GM12878 (cell line): ENCODE measurements around the gene TSFM. TPM values are rescaled to one million over a fixed set of nuclear protein-coding genes. Genes with fewer than 3 reads are reported as not detected.

Source experiments
- ATAC-seq: fragments of 200-7000 bp; cut with Tn5 transposase; 3 replicates; pipeline ENCODE4 v1.9.1; 2020; ENCODE audit warnings: mild to moderate bottlenecking, moderate library complexity
- BruUV-seq: library from RNA; stranded (reverse); fragments of 400-500 nt; replicated peaks from 2 replicates; lab custom pipeline; 2021; lab: Mats Ljungman, UMichigan
- CTCF ChIA-PET: fragments of 300-600 bp; sonication (Branson Sonifier 250); formaldehyde crosslinking; extraction: SDS; loops from one replicate; lab custom pipeline; 2021; ENCODE audit warnings: inconsistent platforms; lab: Yijun Ruan, JAX
- POLR2A ChIA-PET: fragments of 350-600 bp; formaldehyde crosslinking; extraction: SDS; loops from one replicate; lab custom pipeline; 2021; ENCODE audit warnings: inconsistent platforms; lab: Charles Lee
- RAD21 ChIA-PET: fragments of 300-600 bp; sonication (Branson Sonifier 250); formaldehyde crosslinking; loops from one replicate; lab custom pipeline; 2023; ENCODE audit warnings: antibody characterized with exemption; ENCODE audit not compliant: unreplicated experiment; lab: Charles Lee
- SMC1A ChIA-PET: fragments of 300-600 bp; sonication (Branson Sonifier 250); formaldehyde crosslinking; loops from one replicate; lab custom pipeline; 2023; ENCODE audit not compliant: unreplicated experiment, uncharacterized antibody; lab: Charles Lee
- DNase-seq: peaks from one replicate; pipeline ENCODE4 v3.0.0-alpha.2; 2011; ENCODE audit warnings: low read depth, low spot score
- FAIRE-seq: peaks from 3 replicates; lab custom pipeline; 2011; peaks lifted over from hg19 to GRCh38; lab: Jason Lieb, UNC
- H2AFZ ChIP-seq: 2 replicates; pipeline ENCODE4 v1.6.0; 2011; ENCODE audit warnings: low read depth, low read length, control low read depth; ENCODE audit not compliant: control insufficient read depth
- H3K27ac ChIP-seq: 2 replicates; pipeline ENCODE4 v1.5.1; 2011; ENCODE audit warnings: control low read depth; ENCODE audit not compliant: control insufficient read depth, insufficient read depth
- H3K27me3 ChIP-seq, 2 experiments: replicated peaks in 1 of 2; 2 replicates each; pipeline versions ENCODE4 v1.6.0 to v1.6.1; 2011; ENCODE audit warnings: low read length in 1 of 2; ENCODE audit not compliant: control insufficient read depth in 2 of 2, insufficient read depth in 2 of 2
- H3K36me3 ChIP-seq, 2 experiments: 2 replicates each; pipeline ENCODE4 v1.5.1; 2011; ENCODE audit warnings: low read length in 1 of 2; ENCODE audit not compliant: control insufficient read depth in 2 of 2, insufficient read depth in 2 of 2
- H3K4me1 ChIP-seq: 2 replicates; pipeline ENCODE4 v1.6.1; 2011; ENCODE audit warnings: mild to moderate bottlenecking, low read length, moderate library complexity, mixed read lengths; ENCODE audit not compliant: control insufficient read depth, insufficient read depth
- H3K4me2 ChIP-seq: 2 replicates; pipeline ENCODE4 v1.6.0; 2011; ENCODE audit warnings: control low read depth; ENCODE audit not compliant: control insufficient read depth, insufficient read depth
- H3K4me3 ChIP-seq: fragments of 200-600 bp; sonication (generic); 2 replicates; pipeline ENCODE4 v1.5.1; 2016
- H3K79me2 ChIP-seq: 2 replicates; pipeline ENCODE4 v1.6.0; 2011; ENCODE audit warnings: low read length; ENCODE audit not compliant: control insufficient read depth, insufficient read depth
- H3K9ac ChIP-seq: 2 replicates; pipeline ENCODE4 v1.8.0; 2011; ENCODE audit warnings: low read length, control low read depth, mixed read lengths; ENCODE audit not compliant: control insufficient read depth, insufficient read depth
- H3K9me3 ChIP-seq: replicated peaks from 3 replicates; pipeline ENCODE4 v1.5.1; 2011; ENCODE audit warnings: mild to moderate bottlenecking, low read length; ENCODE audit not compliant: control insufficient read depth, insufficient read depth
- H4K20me1 ChIP-seq: 2 replicates; pipeline ENCODE4 v1.6.0; 2011; ENCODE audit not compliant: control insufficient read depth, insufficient read depth
- IKZF2 ChIP-seq, 2 experiments: fragments of 450-650 bp; IDR thresholded peaks; 2 replicates each; pipeline ENCODE4 v1.6.1; 2017; ENCODE audit warnings: mild to moderate bottlenecking in 2 of 2, moderate library complexity in 2 of 2
- IRF4 ChIP-seq: IDR thresholded peaks from 2 replicates; pipeline ENCODE4 v1.6.1; 2011; ENCODE audit warnings: low read depth, low read length
- SUZ12 ChIP-seq: fragments of 200-600 bp; sonication (generic); IDR thresholded peaks from one replicate; pipeline ENCODE4 v1.6.1; 2018; ENCODE audit warnings: antibody characterized with exemption, mild to moderate bottlenecking; ENCODE audit not compliant: unreplicated experiment
- YBX1 ChIP-seq: fragments of 450-650 bp; IDR thresholded peaks from 2 replicates; pipeline ENCODE4 v1.6.1; 2016; ENCODE audit warnings: antibody characterized with exemption
- WGBS: methylation state at CpG from one replicate; pipeline ENCODE4 v1.1.6; 2016; ENCODE audit warnings: low lambda C conversion rate; ENCODE audit not compliant: insufficient replicate concordance, insufficient coverage; ENCODE audit errors: missing lambda C conversion rate; 5-methylcytosine and 5-hydroxymethylcytosine counted together
- in situ Hi-C: fragments of 300-500 bp; cut with MboI; formaldehyde crosslinking; loops from 9 replicates; pipeline ENCODE4 v1.14.3; 2018; ENCODE audit warnings: mixed read lengths
- intact Hi-C: fragments of 100-400 bp; cut with micrococcal nuclease; formaldehyde crosslinking; loops from one replicate; pipeline ENCODE4 v1.14.2; 2022; ENCODE audit not compliant: unreplicated experiment
- polyA plus RNA-seq, 11 experiments: library from polyadenylated mRNA; depleted of rRNA in 4 of 11; unstranded in 6 of 11; stranded (reverse) in 5 of 11; fragments of >200 nt; fragmentation: Nextera tagmentation in 4 of 11; fragmentation: Illumina TruSeq in 1 of 11; extraction: Ambion mirVana in 4 of 11; extraction: Trizol in 1 of 11; gene quantifications; 1 replicate in 1 of 11; 2 replicates in 10 of 11; pipeline versions ENCODE4 v1.2.1 to v1.2.3, GENCODE V29; 2011 to 2016; ENCODE audit warnings: inconsistent platforms in 2 of 11, missing spikeins in 2 of 11, low read depth in 1 of 11
- total RNA-seq, 4 experiments: library from RNA; depleted of rRNA in 3 of 4; stranded (reverse); fragments of >200 nt in 3 of 4; fragmentation: Illumina TruSeq in 1 of 4; extraction: Trizol in 1 of 4; gene quantifications; 2 replicates each; pipeline versions ENCODE4 v1.2.1 to v1.2.3, GENCODE V29; 2013 to 2021
- TF ChIP-seq, protein P1 (sequence below): IDR thresholded peaks from 2 replicates; pipeline ENCODE4 v1.6.1; 2012; ENCODE audit warnings: improper control_type of control experiment, low read depth, low read length; ENCODE audit not compliant: insufficient replicate concordance
- TF ChIP-seq, protein P2 (sequence below): fragments of 450-650 bp; IDR thresholded peaks from 2 replicates; pipeline ENCODE4 v1.6.1; 2017; ENCODE audit warnings: borderline replicate concordance

The TSFM gene
- total and polyA plus RNA-seq, 10 of the 15 experiments (the other 5 are each of a cell fraction or from before 2014, with no cell fraction given): 36.7 to 132 (median 45.6) TPM

DNA sequence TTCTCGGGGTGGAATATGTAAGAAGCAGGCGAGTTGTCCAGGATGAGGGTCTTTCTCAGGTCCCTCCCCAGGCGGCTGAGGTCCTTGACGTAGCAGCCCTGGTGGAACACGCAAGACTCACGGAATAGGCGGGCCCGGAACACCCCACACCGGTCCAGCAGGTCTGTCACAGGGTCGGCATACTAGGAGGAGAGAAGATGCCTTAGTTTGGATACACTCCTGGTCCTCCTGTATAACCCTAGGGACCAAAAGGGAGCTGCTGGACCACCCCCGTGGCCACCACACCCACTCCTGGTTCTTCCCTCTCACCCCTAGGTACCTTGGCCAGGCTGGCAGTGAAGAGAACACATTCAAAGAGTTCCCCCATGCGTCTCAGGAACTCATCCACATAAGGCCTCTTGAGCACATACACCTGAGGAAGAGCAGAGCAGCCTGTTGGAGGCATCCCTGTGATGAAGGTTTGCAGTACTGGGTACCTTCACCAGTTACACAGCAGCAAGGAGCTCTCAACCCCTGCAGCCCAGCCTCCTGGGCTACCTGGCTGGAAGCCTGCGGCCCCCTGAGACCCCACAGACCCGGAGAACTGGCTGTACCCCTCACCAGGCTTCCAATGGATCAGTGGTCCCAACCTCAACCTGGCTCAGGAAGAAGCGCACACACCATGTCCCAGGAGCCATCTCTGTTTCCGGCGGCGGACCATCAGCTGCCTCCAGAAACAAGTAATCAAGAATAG is 41.5 kb downstream of the TSFM start:
- Histone ChIP-seq H3K4me2 (no peak overlapping the region), H3K79me2 (no peaks in the 10 kb centered on the region), H3K27me3 (no peaks in the 10 kb centered on the region), H3K9me3 (no peaks in the 10 kb centered on the region), H3K4me3 (no peak overlapping the region), H3K9ac (no peak overlapping the region), H4K20me1 (peaks cover under 1% of the 10 kb centered on the region; the same call in 1 of the 2 replicates), H3K36me3 (peaks cover 39 to 50% of the 10 kb centered on the region in 2 experiments), H3K4me1 (no peaks in the 10 kb centered on the region), H3K27ac (no peak overlapping the region), H2AFZ (no peak overlapping the region)
- intact Hi-C loops (no loop called here), in situ Hi-C loops (no loop called here)
- WGBS: 93% methylated on average over 18 of the region's 18 CpGs
- ChIA-PET CTCF (interaction anchor here (1.1 to 2.1 kb wide), 4 partner anchors 10 to 80 kb away, joined by 3 to 5 read pairs (median 3); no protein-coding TSS in a partner anchor), RAD21 (no interaction called here), POLR2A (interaction anchor here (0.6 kb wide), 1 partner anchor 61 kb away, joined by 3 read pairs; no protein-coding TSS in a partner anchor), SMC1A (no interaction called here)
- DNase-seq: no peak
- TSS peak; percentile 35 for BruUV-seq
- FAIRE-seq: no peak
- no peak for TF ChIP-seq SUZ12
- TF ChIP-seq YBX1: no peak
- TF ChIP-seq, protein P1, sequence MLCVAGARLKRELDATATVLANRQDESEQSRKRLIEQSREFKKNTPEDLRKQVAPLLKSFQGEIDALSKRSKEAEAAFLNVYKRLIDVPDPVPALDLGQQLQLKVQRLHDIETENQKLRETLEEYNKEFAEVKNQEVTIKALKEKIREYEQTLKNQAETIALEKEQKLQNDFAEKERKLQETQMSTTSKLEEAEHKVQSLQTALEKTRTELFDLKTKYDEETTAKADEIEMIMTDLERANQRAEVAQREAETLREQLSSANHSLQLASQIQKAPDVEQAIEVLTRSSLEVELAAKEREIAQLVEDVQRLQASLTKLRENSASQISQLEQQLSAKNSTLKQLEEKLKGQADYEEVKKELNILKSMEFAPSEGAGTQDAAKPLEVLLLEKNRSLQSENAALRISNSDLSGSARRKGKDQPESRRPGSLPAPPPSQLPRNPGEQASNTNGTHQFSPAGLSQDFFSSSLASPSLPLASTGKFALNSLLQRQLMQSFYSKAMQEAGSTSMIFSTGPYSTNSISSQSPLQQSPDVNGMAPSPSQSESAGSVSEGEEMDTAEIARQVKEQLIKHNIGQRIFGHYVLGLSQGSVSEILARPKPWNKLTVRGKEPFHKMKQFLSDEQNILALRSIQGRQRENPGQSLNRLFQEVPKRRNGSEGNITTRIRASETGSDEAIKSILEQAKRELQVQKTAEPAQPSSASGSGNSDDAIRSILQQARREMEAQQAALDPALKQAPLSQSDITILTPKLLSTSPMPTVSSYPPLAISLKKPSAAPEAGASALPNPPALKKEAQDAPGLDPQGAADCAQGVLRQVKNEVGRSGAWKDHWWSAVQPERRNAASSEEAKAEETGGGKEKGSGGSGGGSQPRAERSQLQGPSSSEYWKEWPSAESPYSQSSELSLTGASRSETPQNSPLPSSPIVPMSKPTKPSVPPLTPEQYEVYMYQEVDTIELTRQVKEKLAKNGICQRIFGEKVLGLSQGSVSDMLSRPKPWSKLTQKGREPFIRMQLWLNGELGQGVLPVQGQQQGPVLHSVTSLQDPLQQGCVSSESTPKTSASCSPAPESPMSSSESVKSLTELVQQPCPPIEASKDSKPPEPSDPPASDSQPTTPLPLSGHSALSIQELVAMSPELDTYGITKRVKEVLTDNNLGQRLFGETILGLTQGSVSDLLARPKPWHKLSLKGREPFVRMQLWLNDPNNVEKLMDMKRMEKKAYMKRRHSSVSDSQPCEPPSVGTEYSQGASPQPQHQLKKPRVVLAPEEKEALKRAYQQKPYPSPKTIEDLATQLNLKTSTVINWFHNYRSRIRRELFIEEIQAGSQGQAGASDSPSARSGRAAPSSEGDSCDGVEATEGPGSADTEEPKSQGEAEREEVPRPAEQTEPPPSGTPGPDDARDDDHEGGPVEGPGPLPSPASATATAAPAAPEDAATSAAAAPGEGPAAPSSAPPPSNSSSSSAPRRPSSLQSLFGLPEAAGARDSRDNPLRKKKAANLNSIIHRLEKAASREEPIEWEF: no peak
- no peak for TF ChIP-seq IKZF2 (IDR thresholded peaks at IDR 0.05)
- no peak for TF ChIP-seq IRF4
- TF ChIP-seq, protein P2, sequence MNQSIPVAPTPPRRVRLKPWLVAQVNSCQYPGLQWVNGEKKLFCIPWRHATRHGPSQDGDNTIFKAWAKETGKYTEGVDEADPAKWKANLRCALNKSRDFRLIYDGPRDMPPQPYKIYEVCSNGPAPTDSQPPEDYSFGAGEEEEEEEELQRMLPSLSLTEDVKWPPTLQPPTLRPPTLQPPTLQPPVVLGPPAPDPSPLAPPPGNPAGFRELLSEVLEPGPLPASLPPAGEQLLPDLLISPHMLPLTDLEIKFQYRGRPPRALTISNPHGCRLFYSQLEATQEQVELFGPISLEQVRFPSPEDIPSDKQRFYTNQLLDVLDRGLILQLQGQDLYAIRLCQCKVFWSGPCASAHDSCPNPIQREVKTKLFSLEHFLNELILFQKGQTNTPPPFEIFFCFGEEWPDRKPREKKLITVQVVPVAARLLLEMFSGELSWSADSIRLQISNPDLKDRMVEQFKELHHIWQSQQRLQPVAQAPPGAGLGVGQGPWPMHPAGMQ: no peak
- no peak for ATAC-seq
